GM11168 (cell line): ENCODE results near the gene NFATC1.

ENCODE experiments used
- in situ Hi-C: fragments of 300-500 bp; cut with MboI; formaldehyde crosslinking; loops from one replicate; pipeline ENCODE4 v1.12.0; 2022; ENCODE audit warnings: low sequenced_read_pairs; ENCODE audit not compliant: unreplicated experiment

Gene NFATC1

DNA sequence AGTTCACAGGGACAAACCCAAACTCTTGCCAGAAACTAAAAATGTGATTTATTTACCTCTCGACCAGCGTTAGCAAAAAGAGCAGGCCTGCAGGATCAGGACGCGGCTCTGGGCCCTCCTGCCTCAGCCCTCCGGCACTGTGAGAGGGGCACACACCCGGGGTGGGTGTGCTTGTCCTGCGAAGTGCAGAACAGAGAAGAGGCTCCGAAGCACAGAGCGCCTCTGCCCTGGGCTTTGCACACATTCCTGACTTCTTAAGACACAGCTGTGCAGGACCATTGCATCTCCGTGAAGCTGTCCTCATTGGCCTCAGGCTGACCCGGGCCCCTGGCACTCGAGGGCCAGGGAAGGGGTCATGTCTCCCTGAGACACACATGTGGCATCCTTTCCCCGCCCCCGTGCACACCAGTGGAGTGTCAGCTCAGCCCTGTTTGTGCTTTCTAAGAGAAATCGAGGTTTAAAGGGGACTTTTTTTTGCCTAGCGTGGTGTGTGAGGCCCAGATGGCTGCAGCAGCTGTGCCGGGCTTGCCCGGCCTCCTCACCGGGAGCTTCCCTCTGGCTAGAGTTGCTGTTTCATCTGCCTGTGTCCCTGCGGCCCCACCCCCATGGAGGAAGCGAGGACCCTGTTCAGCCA lies 9.9 kb upstream of the NFATC1 start:
- in situ Hi-C loops = loop anchor here (25.0 kb wide), 1 partner anchor 251 kb away; no protein-coding TSS in a partner anchor

DNA sequence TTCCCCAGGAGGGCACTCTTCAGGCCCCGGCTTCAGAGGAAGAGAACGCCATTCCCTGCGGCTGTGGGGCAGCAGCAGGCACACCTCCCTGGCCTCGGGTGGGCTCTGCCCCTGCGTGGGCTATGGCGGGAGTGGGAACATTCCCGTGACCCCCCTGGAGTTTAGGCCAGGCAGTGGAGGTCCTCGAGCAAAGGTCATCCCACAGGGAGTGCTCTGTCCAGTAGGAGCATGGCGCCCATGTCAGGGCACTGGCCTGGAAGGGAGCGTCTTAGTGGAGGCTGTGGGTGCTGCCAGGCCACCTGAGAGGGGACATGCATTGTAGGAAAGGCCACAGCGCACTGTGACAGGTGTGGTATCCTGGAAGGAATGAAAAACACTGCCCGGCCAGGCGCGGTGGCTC lies 9.2 kb upstream of the NFATC1 start:
- in situ Hi-C loops = loop anchor here (25.0 kb wide), 1 partner anchor 251 kb away; no protein-coding TSS in a partner anchor

DNA sequence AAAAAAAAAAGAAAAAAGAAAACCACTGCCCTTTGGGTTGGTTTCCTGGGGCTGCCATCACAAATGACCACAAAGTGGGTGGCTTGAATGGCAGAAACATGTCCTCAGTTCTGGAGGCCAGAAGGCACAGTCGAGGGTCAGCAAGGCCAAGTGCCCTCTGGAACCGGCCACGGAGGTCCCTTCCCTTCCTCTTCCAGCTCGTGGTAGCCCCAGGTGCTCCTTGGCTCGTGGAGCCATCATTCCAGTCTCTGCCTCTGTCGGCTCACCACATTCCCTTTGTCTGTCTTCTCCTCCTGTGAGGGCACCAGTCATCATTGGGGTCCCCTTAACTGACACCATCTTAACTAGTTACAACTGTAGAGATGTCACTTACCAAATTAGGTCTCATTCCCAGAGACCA lies 8.5 kb upstream of the NFATC1 start:
- in situ Hi-C loops = loop anchor here (25.0 kb wide), 1 partner anchor 250 kb away; no protein-coding TSS in a partner anchor

DNA sequence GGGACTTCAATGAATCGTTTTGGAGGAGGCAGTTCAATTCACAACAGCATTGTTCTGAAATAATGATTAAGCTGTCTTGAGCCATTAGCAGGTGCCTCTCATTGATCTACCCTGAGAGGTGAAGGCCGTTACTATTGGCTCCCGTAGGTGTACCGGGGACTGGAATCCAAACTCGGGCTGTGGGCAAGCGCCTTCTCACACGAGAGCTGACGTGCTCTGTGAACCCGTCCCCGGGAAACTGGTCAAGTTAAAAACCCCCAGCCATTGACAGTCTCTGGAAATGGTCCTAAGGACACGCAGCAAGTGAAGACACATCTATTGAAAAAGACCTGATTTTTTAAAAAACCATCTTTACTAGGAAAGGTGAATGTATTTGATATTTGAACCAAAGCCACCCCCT lies 8.1 kb upstream of the NFATC1 start:
- in situ Hi-C loops = loop anchor here (25.0 kb wide), 1 partner anchor 250 kb away; no protein-coding TSS in a partner anchor

DNA sequence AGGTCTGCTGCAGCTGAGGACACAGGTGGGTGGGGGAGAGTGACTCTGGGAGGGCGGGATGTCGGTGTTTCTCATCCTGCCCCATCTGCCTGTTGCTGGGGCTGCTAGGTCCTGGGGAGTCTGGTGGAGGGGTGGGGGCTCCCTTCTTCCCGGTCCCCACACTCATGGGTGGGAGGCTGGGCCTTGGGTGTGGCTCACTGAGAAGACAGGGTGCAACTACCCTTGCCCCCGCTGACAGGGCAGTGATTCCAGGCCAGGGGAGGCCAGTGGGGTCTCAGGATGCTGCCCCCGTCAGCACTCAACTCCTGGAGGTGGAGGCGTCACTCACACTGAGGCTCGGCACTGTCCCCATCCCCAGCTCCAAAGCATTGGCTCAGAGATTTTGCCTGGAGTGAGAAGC lies 7.7 kb upstream of the NFATC1 start:
- in situ Hi-C loops = loop anchor here (25.0 kb wide), 1 partner anchor 249 kb away; no protein-coding TSS in a partner anchor

DNA sequence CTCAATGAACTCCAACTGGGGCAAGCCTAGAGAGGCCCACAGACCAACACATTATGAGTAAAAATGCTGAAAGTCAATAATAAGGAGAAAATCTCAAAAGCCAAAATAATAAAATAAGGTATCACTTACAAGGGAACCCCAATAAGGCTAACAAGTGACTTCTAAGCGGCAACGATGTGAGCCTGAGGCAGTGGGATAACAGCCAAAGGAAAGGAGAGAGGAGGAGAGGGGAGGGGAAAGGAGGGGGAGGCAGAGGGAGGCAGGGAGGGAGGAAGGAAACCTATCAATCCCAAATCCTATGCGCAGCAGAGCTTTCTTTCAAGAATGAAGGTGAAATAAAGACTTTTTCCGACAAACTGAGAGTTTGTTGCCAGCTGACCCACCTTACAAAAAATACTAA lies 6.0 kb upstream of the NFATC1 start:
- in situ Hi-C loops = loop anchor here (25.0 kb wide), 1 partner anchor 248 kb away; no protein-coding TSS in a partner anchor

DNA sequence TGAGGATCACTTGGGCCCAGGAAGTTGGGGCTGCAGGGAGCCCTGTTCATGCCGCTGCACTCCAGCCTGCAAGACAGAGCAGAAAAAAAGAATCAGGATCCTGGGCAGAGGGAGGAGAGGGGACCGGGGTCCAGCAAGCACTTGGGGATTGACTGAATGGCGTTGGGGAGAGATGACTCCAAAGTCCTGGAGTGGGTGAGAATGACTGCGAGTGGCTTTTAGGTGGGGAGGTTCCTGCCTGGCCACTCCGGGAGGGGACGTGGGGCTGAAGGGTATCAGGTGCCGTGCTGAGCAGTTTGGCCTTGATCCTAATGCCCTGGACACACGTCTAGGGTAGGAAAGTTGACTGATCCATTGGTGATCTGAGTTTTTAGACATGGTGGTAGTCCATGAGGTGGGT lies 3.5 kb upstream of the NFATC1 start:
- in situ Hi-C loops = loop anchor here (25.0 kb wide), 1 partner anchor 245 kb away; no protein-coding TSS in a partner anchor

DNA sequence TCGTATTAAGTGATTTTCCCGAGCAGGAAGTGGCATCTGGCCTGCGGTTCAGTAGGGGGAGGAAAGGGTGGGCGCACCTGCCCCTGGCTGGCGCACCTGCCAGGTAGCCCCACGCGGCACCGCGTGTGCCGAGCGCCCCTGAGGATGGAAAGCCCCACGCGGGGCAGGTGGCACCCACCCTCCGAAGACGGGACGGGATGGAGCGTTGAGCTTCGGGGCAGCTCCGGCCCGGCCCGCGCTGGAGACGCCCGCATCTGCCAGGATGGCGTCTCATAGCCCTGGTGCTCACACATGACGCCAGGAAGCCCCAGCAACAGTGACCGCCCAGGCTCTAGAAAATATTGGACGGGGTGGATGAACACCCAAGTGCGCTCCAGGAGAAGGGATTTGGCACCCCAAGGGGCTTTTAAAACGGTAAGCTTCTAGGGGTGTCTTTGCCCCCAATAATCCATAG lies 2.5 kb upstream of the NFATC1 start:
- in situ Hi-C loops = loop anchor here (25.0 kb wide), 1 partner anchor 244 kb away; no protein-coding TSS in a partner anchor

DNA sequence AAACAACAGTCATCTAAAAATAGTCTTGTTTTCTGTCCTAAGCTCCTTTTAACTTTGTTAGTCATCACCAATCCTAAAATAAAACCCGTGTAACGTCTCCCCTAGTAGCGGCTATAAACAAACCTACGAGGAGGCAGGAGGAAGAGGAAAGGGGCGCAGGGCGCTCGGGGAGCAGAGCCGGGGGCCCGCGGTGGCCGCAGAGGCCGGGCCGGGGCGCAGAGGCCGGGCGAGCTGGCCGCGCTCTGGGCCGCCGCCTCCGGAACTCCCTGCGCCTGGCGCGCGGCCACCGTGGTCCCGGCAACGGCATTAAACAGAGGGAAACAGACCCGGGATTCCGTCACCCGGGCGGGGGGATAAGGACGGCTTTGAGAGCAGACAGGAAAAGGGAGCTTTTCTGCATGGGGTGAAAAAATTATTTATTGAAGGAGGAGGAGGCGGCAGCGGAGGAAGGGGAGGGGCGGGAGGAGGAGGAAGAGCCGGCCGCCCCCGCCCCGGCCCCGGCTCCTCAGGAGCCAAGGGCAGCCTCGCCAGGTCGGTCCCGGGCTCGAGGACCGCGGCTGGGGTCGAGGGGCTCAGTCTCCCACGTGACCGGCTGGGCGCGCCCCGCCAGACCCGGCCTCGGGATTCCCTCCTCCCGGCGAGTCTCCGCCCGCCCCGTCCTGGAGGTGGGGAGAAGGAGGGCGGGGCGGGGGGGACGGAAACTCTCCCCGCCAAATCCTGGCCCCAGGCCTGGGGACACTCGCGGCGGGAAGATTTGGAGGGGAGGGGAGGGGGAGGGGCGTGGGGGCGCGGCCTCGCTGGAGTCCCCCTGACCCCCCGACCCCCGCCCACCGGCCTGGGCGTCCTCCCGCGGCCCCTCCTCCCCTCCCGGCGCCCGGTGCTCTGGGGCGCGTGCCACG lies 1.8 kb upstream of the NFATC1 start:
- in situ Hi-C loops = loop anchor here (25.0 kb wide), 1 partner anchor 243 kb away; no protein-coding TSS in a partner anchor

DNA sequence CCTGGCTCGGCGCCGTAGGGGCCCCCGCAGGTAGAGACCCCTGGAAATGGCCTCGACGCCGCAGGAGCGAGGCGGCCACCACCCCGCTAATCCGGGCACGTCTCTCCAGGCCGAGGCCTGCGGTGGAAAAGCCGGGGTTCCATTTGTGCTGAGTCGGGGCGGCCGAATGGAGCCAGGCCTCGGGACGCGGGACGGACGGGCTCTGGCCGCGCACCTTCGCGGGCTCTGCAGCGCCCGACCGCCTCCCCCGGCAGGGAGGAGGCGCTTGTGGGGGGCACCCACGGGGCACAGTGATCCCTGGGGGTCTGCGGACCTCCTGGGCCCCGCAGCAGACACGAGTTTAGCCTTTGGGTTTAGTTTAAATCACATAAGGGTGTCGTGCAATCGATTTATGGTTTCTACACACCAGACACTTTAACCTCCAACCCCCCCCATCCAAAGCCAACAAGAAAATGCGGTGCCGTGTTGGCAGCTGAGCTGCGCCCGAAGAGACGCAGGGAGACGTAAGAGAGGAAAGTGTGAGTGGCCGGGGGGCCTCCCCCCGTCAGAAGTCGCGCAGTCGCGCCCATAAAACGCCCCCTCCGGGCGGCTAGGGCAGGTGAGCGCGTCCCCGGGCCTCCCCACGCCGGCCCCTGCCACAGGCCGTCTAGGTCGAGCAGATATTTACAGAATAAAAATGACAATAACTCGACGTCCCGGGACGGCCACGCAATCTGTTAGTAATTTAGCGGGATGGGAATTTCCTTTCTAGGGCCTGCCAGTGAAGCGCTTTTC lies 1.0 kb upstream of the NFATC1 start:
- in situ Hi-C loops = loop anchor here (25.0 kb wide), 1 partner anchor 243 kb away; no protein-coding TSS in a partner anchor

DNA sequence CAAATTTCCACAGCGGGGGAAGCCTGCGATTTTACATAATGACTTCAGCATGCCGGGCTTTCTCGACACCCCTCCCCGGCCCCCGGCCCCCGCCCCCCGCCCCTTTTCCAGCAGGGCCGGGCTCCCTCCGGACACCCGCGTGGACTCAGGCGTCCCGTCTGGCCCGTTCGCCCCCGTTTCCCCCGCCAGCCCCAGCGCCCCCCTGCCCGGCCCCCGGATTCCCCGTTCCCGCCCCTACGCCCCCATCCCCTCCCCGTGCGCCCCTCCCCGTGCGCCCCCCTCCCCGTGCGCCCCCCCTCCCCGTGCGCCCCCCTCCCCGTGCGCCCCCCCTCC lies 456 bp upstream of the NFATC1 start:
- in situ Hi-C loops = loop anchor here (25.0 kb wide), 1 partner anchor 242 kb away; no protein-coding TSS in a partner anchor

DNA sequence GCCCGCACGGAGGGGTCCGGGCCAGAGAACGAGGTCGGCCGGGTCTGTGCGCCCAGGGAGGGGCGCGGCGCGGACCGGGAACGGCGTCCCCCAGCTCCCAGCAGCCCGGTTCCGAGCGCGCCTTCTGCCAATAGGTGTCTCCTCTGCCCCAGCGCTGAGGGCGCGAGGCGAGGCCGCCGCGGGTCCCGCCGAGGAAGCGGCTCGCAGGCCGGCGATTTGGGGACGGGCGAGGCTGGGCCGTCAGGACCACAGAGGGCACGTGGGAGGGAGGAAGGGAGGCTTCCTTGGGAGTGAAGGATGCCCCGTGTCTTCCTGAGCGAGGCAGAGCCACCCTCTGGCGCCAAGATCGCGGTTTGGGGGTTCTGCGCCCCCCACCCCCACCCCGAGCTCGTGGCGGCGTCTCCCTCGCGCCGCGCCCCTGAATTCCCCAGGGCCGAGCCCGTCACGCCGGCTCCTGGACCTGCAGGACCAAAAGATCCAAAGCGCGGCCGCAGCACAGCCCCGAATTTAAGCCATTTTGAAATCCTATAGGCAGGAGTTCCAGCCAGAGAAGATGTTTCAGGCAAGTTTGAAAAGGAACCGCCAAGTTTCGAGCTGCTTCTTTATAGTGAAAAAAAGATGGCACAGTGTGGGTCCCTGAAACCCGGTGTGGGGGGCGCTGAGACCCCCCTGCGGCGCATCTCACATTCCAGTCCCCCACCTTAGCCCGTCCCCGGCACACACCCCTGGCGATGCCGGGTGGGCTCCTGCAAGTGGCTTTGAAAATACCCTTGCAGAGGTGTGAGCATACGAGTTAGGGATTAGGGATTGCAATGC lies 909 bp downstream of the NFATC1 start:
- in situ Hi-C loops = loop anchor here (25.0 kb wide), 1 partner anchor 241 kb away; no protein-coding TSS in a partner anchor

DNA sequence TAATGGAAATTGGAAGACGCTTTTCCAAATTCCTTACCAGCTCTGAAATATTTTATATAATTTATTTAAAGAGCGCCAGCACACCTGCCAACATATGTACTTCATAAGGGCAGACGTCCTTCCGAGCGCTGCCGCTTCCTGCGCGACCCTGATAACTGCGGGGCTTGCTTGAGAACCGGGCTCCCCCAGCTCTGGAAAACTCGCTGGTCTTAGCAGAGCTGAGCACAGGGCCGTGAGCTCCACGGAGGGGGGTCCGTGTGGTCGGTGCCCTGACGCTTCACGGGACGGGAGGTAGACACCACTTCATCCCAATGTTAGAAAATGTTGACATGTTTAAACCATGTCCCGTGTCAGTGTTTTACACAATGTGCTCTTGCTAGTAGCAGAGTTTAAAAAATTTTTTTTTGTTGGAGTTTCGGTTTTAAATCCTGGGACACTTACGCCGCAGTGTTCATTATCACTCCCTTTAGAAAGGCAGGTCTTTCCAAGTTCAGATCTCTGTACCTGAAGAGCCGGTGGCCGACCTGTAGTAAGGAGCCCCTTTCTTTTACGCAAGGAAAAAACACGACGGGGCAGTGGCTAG lies 1.6 kb downstream of the NFATC1 start:
- in situ Hi-C loops = loop anchor here (25.0 kb wide), 1 partner anchor 240 kb away; no protein-coding TSS in a partner anchor

DNA sequence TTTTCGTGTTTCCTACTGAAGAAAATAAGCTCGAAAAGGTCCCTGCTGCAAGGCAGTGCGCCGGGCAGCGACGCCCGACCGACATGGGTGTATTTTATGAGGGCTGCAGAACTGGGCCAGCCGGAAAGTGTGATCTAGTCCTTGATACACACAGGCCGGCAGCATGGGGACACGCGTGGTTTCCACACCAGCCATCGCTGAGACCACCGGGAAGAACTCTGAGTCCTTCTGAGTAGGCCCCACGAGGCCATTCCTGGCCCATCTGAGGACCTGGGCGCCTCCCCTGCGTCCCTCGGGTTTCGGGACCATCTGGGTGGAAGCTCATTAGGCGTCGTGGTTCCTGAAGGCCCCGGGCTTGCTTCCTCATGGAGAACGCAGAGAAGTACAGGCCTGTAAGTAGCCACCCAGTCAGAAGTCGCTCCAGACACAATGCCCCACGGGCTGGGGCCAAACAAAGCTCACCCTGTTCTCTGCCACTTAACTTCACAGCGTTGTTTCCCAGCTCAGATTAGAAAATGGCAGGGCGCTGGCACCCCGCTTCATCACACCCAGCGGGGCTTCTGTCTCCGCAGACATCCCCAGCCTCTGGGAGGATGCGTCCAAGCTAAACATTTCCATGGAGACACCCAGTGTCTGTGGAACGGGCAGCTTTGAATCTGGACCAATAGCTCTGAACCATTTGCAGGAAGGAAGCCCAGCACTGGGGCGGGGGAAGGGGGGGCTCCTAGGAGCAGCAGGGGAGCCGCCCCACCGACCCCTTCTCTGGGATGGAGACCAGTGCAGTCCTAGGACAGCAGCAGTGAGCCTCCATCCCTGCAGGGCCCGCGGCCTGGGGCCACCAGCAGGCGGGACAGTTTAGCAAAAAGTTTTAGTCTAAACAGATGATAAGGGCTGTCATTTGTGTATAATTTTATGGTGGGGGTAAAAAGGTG lies 2.4 kb downstream of the NFATC1 start:
- in situ Hi-C loops = loop anchor here (25.0 kb wide), 1 partner anchor 239 kb away; no protein-coding TSS in a partner anchor

DNA sequence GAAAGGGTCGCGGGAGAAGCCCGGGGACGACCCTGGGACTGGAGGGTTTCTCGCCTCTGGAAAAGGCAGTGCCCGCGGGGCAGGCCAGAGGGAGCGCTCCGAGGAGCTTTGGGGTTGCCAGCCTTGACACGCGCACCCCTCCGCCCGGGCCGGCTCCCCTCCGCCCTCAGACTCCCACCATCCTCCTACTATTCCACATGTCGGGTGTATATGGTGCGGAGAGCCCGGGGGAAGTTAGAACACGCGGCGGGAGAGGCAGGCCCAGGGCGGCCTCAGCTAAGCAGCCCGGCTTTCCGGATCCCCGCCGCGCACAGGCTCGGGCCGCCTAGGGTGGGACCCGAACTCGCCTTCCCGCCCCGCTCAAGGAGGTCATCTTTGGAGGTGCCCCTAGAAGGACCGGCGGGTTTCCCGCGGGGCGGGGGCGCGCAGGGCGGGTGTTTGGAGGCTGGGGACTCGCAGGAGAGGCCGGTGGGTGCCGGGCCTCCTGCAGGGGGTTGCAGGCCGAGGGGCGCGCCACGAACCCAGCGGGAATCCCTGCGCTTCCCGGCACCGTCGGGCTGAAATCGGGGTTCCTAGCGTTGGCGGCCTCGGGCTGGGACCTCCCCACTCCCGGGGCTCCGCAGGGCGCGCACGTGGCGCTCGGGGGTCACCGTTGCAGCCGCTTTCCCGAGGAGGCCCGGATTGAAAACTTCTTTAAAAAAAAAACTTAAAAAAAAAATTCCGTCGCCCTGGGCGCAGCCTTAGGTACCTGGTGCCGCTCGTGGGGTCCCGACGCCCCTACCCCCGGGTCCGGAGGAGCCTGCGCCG lies 3.7 kb downstream of the NFATC1 start:
- in situ Hi-C loops = loop anchor here (25.0 kb wide), 1 partner anchor 238 kb away; no protein-coding TSS in a partner anchor

DNA sequence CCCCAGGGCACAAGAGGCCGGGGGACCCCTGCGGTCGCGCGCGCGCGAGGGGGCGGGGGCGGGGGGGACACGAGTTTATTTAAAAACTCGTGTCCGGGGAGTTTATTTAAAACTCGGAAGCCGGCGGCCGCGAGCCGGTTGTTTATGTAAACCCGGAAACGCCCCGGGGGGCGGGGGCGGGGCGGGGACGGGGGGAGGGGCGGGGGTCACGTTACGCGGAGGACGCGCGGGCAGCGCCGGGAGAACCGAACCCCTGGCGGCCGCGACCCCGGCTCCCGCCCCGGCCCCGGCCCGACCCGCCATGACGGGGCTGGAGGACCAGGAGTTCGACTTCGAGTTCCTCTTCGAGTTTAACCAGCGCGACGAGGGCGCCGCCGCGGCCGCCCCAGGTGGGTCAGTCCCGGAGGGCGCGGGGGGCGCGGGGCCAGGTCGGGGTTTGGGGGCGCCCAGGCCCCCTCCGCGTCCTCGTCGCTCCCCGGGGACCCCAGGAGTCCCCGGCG lies 4.4 kb downstream of the NFATC1 start:
- in situ Hi-C loops = no loop called here
